SU-DHL-6 (cell line): Measurements from ENCODE around the gene PITPNC1.

ENCODE experiments used
- EZH2phosphoT487 ChIP-seq: fragments of 200-600 bp; sonication (generic), shearing (Covaris generic); conservative IDR thresholded peaks from 2 replicates; pipeline ENCODE4 v1.6.1; 2018; ENCODE audit warnings: mild to moderate bottlenecking, antibody characterized with exemption, low read length, moderate library complexity, mixed read lengths
- TF ChIP-seq, protein P1 (sequence below): fragments of 200-600 bp; sonication (generic); IDR thresholded peaks from one replicate; pipeline ENCODE4 v1.5.1; 2017; ENCODE audit warnings: antibody characterized with exemption, mild to moderate bottlenecking, low read length, moderate library complexity; ENCODE audit not compliant: insufficient read depth, poor library complexity, severe bottlenecking

DNA sequence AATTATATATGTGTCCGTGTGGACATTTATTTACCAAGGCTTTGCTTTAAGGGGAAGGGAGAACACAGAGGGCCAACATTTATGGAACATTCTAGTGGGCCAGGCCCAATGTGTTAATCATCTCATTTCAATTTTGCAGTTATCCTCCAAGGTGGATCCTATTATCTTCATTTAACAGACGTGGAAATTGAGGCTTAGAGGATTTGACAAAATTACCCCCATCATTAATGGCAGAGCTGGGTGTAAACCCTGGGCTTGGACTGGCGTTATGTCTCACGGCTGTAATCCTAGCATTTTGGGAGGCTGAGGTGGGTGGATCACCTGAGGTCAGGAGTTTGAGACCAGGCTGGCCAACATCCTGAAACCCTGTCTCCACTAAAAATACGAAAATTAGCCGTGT lies 26.4 kb downstream of the PITPNC1 start:
- TF ChIP-seq, protein P1, sequence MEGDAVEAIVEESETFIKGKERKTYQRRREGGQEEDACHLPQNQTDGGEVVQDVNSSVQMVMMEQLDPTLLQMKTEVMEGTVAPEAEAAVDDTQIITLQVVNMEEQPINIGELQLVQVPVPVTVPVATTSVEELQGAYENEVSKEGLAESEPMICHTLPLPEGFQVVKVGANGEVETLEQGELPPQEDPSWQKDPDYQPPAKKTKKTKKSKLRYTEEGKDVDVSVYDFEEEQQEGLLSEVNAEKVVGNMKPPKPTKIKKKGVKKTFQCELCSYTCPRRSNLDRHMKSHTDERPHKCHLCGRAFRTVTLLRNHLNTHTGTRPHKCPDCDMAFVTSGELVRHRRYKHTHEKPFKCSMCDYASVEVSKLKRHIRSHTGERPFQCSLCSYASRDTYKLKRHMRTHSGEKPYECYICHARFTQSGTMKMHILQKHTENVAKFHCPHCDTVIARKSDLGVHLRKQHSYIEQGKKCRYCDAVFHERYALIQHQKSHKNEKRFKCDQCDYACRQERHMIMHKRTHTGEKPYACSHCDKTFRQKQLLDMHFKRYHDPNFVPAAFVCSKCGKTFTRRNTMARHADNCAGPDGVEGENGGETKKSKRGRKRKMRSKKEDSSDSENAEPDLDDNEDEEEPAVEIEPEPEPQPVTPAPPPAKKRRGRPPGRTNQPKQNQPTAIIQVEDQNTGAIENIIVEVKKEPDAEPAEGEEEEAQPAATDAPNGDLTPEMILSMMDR: no peak
- no peak for TF ChIP-seq EZH2phosphoT487
